GM12864 (cell line): ENCODE results near the gene CASQ2.

Experiments used
- DNase-seq: peaks from one replicate; pipeline ENCODE4 v3.0.0-alpha.2; 2011; ENCODE audit warnings: low read depth
- H3K4me3 ChIP-seq: 2 replicates; pipeline ENCODE4 v1.5.1; 2011; ENCODE audit warnings: mild to moderate bottlenecking, low read depth, low read length, control low read depth
- CTCF ChIP-seq: IDR thresholded peaks from 2 replicates; pipeline ENCODE4 v1.5.1; 2011; ENCODE audit warnings: low read depth, mild to moderate bottlenecking, moderate library complexity, low read length, control low read depth, inconsistent platforms; ENCODE audit errors: missing control alignments

The CASQ2 gene

GRCh38 chr1:115725600-115725999 is 42.9 kb downstream of the CASQ2 start:
- no peak for DNase-seq
- no peak overlapping the region for H3K4me3 ChIP-seq
- TF ChIP-seq CTCF, result no peak

- H3K4me3 ChIP-seq, result no peak overlapping the region
- TF ChIP-seq CTCF, result no peak
- DNase-seq, result no peak
These were observed 44.8 kb downstream of the CASQ2 start for GRCh38 chr1:115723756-115724155.

- H3K4me3 ChIP-seq, result no peak overlapping the region
- no peak for TF ChIP-seq CTCF
- no peak for DNase-seq
These were observed 46.3 kb downstream of the CASQ2 start for GRCh38 chr1:115722221-115722620.

DNA sequence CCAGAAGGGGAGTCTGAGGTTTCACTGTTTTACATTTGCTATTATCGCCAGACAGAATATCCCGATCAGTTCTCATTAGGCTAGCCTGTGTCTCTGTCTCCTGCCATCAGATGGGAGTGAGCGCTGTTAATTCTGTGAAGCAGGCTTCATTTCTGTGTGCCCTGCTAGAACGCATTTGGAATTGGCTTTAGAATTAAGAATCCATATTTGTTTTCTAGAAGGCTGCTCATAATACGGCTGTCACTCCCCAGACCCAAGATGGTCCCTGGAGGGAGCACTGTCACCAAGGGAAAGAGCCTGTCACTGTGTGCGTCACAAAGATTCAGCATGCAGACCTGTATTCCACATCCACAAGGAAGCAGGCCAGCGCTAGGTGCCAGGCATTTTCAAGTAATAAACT is 49.2 kb downstream of the CASQ2 start:
- TF ChIP-seq CTCF, result no peak
- no peak for DNase-seq
- H3K4me3 ChIP-seq, result no peak overlapping the region

DNA sequence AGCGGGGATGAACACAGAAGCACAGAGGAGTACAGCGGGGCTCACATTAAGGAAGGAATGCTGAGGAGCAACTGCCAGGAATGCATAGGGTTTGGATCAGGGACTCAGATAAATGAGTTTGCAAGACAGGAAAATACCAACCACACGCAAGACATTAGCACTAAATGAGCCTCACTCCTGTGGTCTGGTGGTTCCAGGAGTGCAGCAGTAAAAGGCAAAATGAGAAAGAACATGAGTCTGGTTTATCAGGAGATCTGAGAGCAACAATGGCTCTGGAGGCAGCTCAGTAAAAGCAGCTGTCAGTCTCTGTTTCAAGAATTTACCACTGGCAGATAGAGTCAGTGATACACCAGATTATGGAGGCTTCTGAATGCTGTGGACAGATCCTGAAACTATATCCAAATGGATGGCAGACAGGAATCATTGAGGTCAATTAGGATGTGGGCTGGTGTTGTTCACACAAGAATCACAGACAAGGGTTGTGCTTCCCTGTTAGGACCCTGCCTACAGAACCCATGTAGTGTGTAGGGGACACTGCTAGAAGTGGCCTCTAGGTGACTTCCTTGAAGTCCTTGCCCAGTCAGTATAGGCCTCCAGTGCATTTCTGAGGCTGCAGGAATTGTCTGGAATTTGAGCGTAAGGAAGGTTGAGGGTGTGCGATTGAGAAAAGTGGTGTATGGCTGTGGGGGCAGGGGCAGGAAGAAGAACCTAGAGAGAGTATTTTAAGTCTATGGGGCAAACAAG is 50.3 kb downstream of the CASQ2 start:
- H3K4me3 ChIP-seq, result no peak overlapping the region
- TF ChIP-seq CTCF, result no peak
- DNase-seq, result no peak

- peak; percentile 52 for TF ChIP-seq CTCF
These were observed 51.0 kb downstream of the CASQ2 start for GRCh38 chr1:115717541-115717940.

DNA sequence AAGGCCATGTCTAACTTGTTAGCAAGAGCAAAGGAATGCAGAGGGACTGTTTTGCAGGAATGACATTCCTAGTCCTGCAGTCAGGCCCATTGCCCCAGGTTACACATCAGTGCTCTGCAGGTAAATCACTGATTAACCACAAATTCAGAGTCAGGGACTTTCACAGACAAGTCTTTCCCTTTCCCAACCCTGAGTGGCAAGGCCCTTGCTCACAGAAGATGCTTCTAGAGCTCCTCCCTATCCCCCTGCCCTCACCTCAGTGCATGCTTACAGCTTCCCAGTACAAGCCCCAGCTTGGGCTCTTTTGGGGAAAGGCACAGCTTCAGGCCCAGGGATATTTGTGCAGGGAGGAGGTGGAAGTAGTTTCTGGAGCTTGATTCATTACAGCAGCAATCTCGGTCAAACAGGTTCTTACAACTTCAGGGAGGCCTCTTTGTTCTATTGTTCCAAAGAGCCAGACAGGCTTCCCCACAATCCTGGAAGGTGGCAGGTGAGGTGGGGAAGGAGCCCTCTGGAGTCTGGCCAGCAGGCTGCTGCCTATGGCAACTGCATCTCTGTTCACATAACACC is 53.9 kb downstream of the CASQ2 start:
- no peak overlapping the region for H3K4me3 ChIP-seq
- TF ChIP-seq CTCF, result no peak
- no peak for DNase-seq

More at GRCh38 chr1:115717541-115717940, 51.0 kb downstream of the CASQ2 start:
- H3K4me3 ChIP-seq, result no peak overlapping the region
- peak; percentile 4 for DNase-seq
